HG03354 (cell line): ENCODE measurements around the gene TDP1.
"Not testable (repeated sequence)": the region's sequence is repeated elsewhere in the genome, so short reads cannot be mapped to it uniquely, and the experiment has no call there.

Experiments used
- ATAC-seq: cut with Tn5 transposase; IDR thresholded peaks from one replicate; pipeline ENCODE4 v1.9.1; 2021; ENCODE audit warnings: mild to moderate bottlenecking; ENCODE audit not compliant: unreplicated experiment, poor library complexity, severe bottlenecking

TDP1 gene

DNA sequence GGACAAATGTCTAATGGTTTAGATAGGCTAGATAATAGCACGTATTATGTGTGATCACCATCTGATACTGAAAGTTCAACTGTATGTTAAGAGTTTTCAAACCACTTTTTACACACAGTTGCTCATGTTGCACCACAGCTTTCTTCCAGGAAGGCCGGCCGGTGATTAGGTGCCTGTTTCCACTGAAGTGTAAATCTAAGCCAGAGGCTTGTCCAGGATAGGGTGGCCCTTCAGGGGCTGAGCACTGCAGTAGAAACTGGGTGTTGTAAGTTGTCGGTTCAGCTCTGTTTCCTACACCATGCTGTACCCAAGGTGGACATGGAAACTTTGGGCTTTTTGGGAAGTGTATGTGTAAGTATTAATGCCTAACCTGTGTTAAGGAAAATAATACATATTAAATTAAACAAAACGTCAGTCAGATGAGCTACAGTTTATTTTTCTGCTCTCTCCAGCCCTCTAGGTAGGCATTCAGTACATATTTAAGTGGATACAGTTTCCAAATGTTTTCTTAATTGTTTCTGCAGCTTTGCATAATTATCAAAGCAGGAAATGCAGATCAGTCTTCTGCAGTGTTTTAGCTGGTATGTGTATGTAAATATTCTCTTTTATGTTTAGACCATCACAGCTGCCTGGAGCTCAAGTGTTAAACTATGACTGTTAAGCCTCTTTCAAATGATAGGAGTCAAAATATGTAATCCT is 30.9 kb downstream of the TDP1 start:
- ATAC-seq, result no peak

DNA sequence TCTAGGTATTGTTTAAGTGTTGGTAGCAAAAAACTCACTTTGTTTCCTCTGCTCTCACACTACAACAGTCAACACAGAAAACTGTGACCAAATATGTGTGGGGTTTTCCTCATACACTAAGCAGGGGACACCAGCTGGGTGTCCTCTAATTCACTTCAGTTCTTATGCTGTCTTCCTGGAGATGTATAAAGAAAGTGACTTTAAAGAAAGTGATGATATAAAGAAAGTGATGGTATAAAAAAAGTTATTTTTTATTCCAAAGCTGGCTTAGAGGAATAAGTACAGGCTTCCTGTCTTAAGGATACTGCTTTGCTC is 31.4 kb downstream of the TDP1 start:
- no peak for ATAC-seq

- ATAC-seq, result no peak
These were observed 33.1 kb downstream of the TDP1 start for GRCh38 chr14:89988787-89989186.

GRCh38 chr14:89990218-89990617 is 34.5 kb downstream of the TDP1 start:
- no peak for ATAC-seq

GRCh38 chr14:89990623-89991275 is 35.0 kb downstream of the TDP1 start:
- no peak for ATAC-seq

GRCh38 chr14:89992273-89992672 is 36.5 kb downstream of the TDP1 start:
- ATAC-seq, result no peak

DNA sequence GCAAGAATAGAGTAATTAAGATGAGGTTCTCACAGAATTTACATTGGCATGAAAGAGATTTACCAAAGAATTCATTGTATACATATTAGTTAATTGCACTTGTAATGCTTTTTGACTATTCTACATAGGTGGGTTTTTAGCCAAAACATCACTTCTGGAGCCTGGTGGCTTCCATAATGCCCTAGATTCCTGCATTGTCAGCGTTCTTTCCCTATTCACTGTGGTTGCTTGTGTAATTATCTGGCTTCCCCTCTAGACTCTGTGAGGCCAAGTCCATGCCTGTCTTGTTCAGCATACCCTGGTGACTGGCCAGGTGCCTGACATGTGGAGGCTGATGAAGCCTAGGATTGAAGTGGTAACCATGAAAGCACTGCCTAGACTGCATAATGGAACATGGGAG is 41.2 kb downstream of the TDP1 start:
- no peak for ATAC-seq

GRCh38 chr14:90000935-90001334 is 45.2 kb downstream of the TDP1 start:
- no peak for ATAC-seq

DNA sequence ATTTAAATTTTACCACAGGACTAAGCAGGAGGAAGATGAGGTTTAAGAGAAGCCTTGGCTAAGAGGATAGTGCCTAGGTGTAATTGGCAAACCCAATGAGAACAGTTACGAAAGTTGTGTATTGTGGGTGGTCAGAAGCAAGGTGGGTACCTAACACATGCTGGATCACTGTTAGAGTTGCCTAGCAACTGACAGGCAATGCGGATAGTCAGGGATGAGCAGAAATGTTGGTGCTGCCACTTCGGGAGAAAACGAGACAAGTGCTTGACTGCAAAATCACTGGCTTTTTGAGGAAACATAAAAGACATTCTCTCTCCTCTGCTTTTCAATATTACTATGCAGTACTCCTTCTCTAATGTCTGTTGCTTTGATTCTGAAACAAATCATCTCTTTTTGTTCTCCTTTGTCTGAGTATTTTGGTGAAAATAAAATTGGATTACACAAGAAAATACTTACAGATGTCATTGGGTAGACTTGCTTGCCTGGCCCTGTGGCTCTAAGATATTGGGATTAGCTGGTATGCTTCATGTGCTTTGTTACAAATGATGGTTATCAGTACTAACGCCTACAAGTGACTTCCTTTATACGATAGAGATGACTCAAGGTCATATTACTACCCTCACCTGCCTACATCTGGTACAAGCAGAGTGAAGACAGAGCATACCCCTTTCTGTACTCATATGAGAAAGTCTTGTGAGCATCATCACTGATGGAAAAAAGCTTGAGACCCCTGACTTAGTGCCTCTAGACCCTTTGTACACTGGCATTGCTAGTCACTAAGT is 48.0 kb downstream of the TDP1 start:
- ATAC-seq, result no peak

GRCh38 chr14:90005441-90005840 is 49.7 kb downstream of the TDP1 start:
- no peak for ATAC-seq

DNA sequence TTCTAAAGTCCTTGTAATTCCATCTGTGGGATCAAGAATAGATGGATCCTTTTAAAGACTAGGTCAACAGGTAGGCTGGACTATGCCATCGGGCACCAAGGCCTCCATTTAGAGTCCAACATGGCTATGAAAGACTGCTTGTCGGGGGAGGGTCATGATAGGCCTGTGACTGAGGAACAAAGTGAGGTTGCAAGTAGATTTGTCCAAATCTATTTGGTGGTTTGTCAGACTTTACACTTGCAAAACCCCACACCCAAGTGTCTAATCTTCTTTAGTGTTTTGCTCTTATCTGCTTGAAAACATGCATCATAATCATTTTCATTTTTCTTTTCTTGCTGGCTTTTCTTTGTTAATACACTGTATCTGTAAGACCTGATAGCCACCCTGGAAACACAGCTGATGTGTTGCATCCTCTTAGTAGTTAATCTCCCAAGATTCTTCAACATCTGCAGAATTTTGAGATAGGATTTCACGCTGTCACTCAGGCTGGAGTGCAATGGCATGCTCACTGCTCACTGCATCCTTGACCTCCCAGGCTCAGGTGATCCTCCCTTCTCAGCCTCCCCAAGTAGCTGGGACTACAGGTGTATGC is 50.3 kb downstream of the TDP1 start:
- no peak for ATAC-seq

DNA sequence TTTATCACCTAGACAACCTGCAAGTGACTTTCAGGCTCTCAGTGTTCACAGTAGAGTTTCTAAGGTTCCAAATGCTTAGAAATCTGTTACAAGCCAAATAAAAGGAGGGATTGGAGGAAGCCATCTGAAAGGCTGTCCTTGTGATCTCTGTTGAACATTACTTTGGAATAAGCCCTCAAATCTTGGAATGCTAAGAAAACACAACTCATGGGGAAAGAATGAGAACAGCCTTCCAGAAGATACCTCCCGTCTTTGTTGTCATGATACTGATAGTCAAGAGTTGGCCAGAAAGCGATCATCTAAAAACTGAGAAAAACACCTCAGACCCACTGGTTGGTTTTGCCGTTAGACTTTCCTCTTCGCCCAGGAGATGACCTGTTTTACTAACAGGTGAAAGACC is 61.6 kb downstream of the TDP1 start:
- no peak for ATAC-seq

DNA sequence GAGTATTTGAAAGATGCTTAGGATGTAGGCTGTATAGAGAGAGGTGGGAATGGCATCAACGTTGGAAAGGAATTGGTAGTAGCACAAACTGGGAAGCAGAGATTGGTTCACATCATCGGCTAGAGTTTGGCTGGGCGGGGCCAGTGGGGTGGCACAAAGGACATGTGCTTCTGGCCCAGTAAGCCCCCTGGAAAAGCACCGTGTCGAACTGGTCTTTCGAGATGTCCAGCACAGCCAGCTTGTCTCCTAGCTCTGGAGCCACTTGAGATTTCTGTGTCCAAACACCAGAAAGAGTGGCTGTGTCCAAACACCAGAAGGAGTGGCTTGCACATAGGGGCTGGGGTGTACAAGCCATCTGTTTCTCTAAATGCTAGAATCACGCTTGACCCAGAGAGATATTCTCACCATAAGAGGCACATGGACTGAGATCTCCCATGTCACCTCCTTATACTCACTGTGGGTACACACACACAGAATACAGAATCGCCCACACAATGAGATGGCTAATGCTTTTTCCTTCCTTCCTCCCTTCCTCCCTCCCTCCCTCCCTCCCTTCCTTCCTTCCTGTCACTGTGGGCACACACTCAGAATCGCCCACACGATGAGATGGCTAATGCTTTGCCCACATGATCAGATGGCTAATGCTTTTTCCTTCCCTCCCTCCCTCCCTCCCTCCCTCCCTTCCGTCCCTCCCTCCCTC is 64.2 kb downstream of the TDP1 start:
- no peak for ATAC-seq

DNA sequence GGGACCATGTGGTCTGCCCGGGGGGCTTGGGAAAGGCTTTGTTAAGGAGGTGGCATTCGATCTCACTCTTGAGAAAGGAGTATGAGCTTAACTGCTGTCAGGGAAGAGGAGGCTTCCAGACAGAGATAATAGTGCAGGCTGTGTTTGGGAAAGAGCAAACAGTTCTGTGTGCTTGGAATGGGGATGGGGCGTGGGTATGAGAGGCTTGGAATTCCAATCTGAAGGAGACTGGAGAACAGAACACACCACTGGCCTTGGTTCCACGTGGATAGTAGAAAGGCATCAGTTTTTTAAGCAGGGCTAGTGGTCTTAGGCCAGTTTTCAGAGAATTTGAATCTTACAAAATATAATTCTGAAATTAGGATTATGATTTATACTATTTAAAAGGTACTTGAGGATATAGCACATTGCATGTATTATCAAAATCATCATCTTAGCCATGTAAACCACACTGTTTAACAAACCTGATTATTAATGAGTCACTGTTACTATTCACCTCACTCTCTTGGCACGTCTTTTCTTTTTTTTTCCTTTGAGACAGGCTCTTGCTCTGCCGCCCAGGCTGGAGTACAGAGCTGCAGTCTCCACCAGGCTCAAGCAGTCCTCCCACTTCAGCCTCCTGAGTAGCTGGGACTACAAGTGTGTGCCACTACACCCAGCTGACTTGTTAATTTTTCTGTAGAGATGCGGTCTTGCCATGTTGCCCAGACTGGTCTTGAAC is 67.6 kb downstream of the TDP1 start:
- no peak for ATAC-seq

- ATAC-seq, result no peak
These were observed 69.2 kb downstream of the TDP1 start for GRCh38 chr14:90024910-90025309.

DNA sequence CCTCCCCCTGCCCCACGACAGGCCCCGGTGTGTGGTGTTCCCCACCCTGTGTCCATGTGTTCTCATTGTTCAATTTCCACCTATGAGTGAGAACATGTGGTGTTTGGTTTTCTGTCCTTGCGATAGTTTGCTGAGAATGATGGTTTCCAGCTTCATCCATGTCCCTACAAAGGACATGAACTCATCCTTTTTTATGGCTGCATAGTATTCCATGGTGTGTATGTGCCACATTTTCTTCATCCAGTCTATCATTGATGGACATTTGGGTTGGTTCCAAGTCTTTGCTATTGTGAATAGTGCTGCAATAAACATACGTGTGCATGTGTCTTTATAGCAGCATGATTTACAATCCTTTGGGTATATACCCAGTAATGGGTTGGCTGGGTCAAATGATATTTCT is 70.9 kb downstream of the TDP1 start:
- not testable (repeated sequence) for ATAC-seq

DNA sequence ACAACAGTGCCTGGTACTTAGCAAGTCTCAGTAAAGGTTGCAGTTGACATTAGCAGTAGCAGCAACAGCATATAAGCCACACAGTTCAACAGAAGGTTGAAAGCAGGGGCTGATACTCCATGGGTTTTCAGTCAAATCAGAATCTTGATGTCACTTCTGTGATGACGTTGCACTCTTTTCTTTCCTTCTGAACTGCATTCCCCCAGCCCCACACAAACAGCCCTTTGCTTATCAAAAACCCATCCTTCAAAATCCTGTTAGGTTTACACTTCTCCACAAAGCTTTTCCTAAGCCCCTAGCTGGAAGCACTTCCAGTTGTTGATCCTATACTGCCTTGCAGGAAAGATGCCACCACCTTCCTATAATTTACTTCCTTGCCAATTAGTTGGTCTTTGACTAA is 72.1 kb downstream of the TDP1 start:
- no peak for ATAC-seq

DNA sequence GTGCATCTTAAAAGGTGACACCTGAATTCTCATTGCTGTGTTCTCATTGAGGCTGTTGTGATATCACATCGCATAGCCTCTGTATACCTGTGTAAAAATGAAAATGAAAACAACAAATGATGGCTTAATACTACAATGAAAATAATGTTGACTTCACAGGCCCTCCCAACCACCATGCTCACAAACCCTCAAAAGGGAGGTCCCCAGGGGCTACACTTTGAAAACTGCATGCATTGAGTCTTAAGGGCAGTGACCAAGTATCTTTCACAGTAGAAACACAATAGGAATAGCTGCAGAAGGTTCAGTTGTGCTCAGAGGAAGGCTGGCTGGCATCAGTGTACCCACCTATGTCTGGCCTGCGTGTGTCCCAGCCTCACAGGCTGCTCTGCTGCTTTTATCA is 78.4 kb downstream of the TDP1 start:
- ATAC-seq, result no peak

DNA sequence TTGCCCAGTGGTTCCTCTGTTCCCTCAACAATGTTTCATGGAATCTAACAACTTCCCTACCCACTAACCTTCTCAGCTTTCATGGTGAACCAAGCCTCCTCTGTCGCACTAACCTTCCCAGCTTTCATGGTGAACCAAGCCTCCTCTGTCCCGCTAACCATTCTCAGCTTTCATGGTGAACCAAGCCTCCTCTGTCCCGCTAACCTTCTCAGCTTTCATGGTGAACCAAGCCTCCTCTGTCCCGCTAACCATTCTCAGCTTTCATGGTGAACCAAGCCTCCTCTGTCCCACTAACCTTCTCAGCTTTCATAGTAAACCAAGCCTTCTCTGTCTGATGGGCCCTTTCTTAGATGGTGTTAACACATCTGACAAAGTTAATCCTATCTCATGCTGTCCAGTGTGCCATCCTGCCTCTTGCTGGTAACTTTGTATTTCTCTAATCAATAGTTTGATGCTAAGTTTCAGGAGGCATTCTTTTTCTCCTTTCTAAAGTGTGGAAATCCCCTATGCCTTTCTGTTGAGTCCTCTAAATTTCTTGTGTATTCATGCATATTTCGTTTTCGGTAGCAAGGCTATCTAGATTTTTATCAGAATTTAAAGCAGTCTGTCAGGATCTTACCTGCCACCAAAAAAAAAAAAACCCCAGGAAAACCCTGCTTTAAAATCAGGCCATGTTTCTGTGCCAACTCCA is 79.3 kb downstream of the TDP1 start:
- ATAC-seq, result no peak
